Measurements from ENCODE around the gene MYOF. TPM values are rescaled to one million over a fixed set of nuclear protein-coding genes. Genes with fewer than 3 reads are reported as not detected.

The MYOF gene
- total and polyA plus RNA-seq, 9 of the 15 experiments (the other 6 are each of a cell fraction or from before 2014, with no cell fraction given), result 0.06 to 0.27 TPM; not detected in 7

DNA sequence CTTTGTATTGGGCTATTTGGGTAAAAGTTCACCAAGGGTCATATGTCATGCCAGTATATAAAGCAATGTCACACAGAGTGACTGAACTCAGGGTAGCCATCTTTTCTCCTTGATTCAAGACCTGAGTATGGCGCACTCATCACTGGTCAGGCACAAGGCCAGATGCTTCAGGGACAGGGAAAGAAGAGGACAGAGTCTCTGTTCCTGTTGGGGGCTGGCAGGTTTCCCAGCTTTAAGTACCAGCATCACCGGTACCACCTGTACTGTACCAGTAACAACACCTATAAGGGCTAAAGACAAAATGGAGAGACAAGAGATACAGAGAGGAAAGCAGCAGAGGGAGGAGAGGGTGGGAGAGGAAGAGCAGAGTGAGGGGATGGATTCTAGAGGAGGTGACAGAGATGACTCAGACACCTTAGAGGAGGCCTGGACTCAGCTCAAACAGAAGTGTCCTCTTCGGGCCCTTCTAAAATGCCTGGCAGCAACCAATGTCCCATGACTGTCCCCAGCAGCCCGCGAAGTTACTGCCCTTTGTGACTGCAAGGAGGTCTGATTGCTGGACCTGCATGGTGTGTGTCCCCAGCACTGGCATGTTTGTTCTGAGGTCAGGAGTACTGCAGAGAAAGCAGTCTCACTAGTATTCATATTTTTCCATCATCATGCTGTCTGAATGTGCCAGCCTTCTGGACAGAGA is 191.3 kb downstream of the MYOF start (continued):
- no peak for TF ChIP-seq CHD7 (IDR thresholded peaks at IDR 0.05; ENCODE audit: low read depth, low read length)
- TF ChIP-seq POLR2AphosphoS5 (IDR thresholded peaks at IDR 0.05; ENCODE audit: control insufficient read depth, insufficient read depth, low read depth, low read length), result no peak
- no peak for TF ChIP-seq HMBOX1 (IDR thresholded peaks at IDR 0.05)
- TF ChIP-seq ZNF224 (CRISPR knock-in tag; IDR thresholded peaks at IDR 0.05), result no peak

Measured in K562 (cell line).